ENCODE results near the gene WDR86.

DNA sequence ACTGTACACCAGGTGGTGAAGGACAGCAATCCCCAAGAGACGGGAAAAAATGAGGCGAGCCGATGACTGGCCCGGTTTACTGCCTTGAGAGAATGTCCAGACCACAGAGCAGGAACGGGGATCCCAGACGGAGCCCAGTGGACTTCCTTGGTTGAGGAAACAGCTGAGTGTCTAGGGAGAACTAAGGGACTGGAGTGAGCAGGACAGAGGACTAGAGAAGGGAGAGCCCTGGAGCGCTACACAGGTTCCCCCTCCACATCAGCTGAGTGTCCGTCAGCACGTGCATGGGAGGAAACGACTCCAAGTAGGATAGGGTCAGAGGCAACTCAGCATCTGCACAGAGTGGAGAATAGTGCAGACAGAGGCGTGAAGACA lies 7.1 kb upstream of the WDR86 start:
- no peak for TF ChIP-seq GABPA (IDR thresholded peaks at IDR 0.05; ENCODE audit: low read depth)
- TF ChIP-seq, protein P1, sequence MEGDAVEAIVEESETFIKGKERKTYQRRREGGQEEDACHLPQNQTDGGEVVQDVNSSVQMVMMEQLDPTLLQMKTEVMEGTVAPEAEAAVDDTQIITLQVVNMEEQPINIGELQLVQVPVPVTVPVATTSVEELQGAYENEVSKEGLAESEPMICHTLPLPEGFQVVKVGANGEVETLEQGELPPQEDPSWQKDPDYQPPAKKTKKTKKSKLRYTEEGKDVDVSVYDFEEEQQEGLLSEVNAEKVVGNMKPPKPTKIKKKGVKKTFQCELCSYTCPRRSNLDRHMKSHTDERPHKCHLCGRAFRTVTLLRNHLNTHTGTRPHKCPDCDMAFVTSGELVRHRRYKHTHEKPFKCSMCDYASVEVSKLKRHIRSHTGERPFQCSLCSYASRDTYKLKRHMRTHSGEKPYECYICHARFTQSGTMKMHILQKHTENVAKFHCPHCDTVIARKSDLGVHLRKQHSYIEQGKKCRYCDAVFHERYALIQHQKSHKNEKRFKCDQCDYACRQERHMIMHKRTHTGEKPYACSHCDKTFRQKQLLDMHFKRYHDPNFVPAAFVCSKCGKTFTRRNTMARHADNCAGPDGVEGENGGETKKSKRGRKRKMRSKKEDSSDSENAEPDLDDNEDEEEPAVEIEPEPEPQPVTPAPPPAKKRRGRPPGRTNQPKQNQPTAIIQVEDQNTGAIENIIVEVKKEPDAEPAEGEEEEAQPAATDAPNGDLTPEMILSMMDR (IDR thresholded peaks at IDR 0.05; ENCODE audit: insufficient read depth, low read length): no peak

All from HL-60 (cell line).